Fibroblast of the aortic adventitia (primary cell): ENCODE data around the gene OOSP4A. TPM values are rescaled to one million over a fixed set of nuclear protein-coding genes. Genes with fewer than 3 reads are reported as not detected.

Source experiments
- DNase-seq: peaks from one replicate; pipeline ENCODE4 v3.0.0-alpha.2; 2010; ENCODE audit warnings: low read depth
- H3K4me3 ChIP-seq: 2 replicates; pipeline ENCODE4 v1.5.1; 2011; ENCODE audit warnings: low read depth, mild to moderate bottlenecking, control low read depth, low read length, moderate library complexity
- CTCF ChIP-seq: IDR thresholded peaks from 2 replicates; pipeline ENCODE4 v1.5.1; 2011; ENCODE audit warnings: mild to moderate bottlenecking, low read length, control low read depth, inconsistent platforms; ENCODE audit not compliant: insufficient read depth
- total RNA-seq: library from RNA; depleted of rRNA; stranded (reverse); fragments of >200 nt; gene quantifications from 2 replicates; pipeline ENCODE4 v1.2.3, GENCODE V29; 2012; ENCODE audit warnings: low replicate concordance

The OOSP4A gene
- total RNA-seq, 1 donor = not detected

- no peak for DNase-seq
- no peak for TF ChIP-seq CTCF
- no peak overlapping the region for H3K4me3 ChIP-seq
Measured at GRCh38 chr11:59939482-59939881, 24.4 kb upstream of the OOSP4A start.

- no peak for DNase-seq
- H3K4me3 ChIP-seq = no peak overlapping the region
- TF ChIP-seq CTCF = no peak
Measured at GRCh38 chr11:59941091-59941490, 22.7 kb upstream of the OOSP4A start.

GRCh38 chr11:59943997-59944714, 19.7 kb upstream of the OOSP4A start:
- DNase-seq = no peak
- TF ChIP-seq CTCF = no peak
- no peak overlapping the region for H3K4me3 ChIP-seq

GRCh38 chr11:59944720-59945119, 19.1 kb upstream of the OOSP4A start:
- TF ChIP-seq CTCF = no peak
- no peak for DNase-seq
- no peak overlapping the region for H3K4me3 ChIP-seq

- no peak for TF ChIP-seq CTCF
- no peak overlapping the region for H3K4me3 ChIP-seq
- DNase-seq = no peak
Measured at GRCh38 chr11:59953463-59954218, 10.2 kb upstream of the OOSP4A start.

GRCh38 chr11:59954219-59954847, 9.5 kb upstream of the OOSP4A start:
- H3K4me3 ChIP-seq = no peak overlapping the region
- no peak for TF ChIP-seq CTCF
- DNase-seq = no peak
